ENCODE measurements around the gene JAKMIP1. TPM values are rescaled to one million over a fixed set of nuclear protein-coding genes. Genes with fewer than 3 reads are reported as not detected.

The JAKMIP1 gene
- total RNA-seq, 1 donor from 2014 or later = 5.5 TPM

- Histone ChIP-seq H3K36me3 (no peaks in the 10 kb centered on the region), H3K4me2 (no peak overlapping the region), H3K79me2 (ENCODE audit: low read depth) (no peaks in the 10 kb centered on the region), H3K4me1 (peaks cover 22% of the 10 kb centered on the region), H3K9ac (no peak overlapping the region), H3K27me3 (peaks cover 37% of the 10 kb centered on the region), H3K4me3 (no peak overlapping the region), H3K9me3 (ENCODE audit: low read depth) (no peaks in the 10 kb centered on the region), H3F3A (ENCODE audit: low read depth) (peaks cover 18% of the 10 kb centered on the region), H3K27ac (no peak overlapping the region), H2AFZ (replicated peaks) (no peak overlapping the region), H4K20me1 (ENCODE audit: low read depth) (peaks cover 22% of the 10 kb centered on the region)
- Mint-ChIP-seq H3K36me3 (no peaks in the 10 kb centered on the region), H3K27me3 (ENCODE audit: insufficient read depth, low read depth) (peaks cover 35% of the 10 kb centered on the region), H3K4me3 (no peak overlapping the region), H3K27ac (no peak overlapping the region), H3K4me1 (peaks cover 11% of the 10 kb centered on the region), H3K9me3 (peaks cover 7% of the 10 kb centered on the region)
- TF ChIP-seq EZH2 (IDR thresholded peaks at IDR 0.05) (no peak), EZH2phosphoT487 (IDR thresholded peaks at IDR 0.05) (no peak)
- TF ChIP-seq, protein P1, sequence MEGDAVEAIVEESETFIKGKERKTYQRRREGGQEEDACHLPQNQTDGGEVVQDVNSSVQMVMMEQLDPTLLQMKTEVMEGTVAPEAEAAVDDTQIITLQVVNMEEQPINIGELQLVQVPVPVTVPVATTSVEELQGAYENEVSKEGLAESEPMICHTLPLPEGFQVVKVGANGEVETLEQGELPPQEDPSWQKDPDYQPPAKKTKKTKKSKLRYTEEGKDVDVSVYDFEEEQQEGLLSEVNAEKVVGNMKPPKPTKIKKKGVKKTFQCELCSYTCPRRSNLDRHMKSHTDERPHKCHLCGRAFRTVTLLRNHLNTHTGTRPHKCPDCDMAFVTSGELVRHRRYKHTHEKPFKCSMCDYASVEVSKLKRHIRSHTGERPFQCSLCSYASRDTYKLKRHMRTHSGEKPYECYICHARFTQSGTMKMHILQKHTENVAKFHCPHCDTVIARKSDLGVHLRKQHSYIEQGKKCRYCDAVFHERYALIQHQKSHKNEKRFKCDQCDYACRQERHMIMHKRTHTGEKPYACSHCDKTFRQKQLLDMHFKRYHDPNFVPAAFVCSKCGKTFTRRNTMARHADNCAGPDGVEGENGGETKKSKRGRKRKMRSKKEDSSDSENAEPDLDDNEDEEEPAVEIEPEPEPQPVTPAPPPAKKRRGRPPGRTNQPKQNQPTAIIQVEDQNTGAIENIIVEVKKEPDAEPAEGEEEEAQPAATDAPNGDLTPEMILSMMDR (IDR thresholded peaks at IDR 0.05) = no peak
- no peak for DNase-seq (ENCODE audit: low spot score)
These were observed 3.5 kb downstream of the JAKMIP1 start for GRCh38 chr4:6196871-6197270.

DNA sequence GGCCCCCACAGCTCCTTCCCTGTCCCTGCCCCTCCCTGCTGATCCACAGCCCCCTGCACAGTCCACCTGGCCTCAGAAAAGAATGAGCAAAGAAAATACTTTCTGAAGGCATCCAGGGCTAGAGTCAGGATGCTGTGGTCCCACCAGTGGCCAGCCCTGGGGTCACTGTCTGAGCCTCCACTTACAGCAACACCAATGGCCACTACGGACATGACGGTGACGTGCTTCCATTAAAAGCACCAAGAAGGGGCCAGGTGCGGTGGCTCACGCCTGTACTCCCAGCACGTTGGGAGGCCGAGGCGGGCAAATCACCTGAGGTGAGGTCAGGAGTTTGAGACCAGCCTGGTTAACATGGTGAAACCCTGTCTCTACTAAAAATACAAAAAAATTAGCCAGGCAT is 4.0 kb downstream of the JAKMIP1 start:
- Mint-ChIP-seq H3K27me3 (ENCODE audit: insufficient read depth, low read depth) (peaks cover 31% of the 10 kb centered on the region), H3K4me3 (no peak overlapping the region), H3K4me1 (peaks cover 7% of the 10 kb centered on the region), H3K27ac (no peak overlapping the region), H3K36me3 (no peaks in the 10 kb centered on the region), H3K9me3 (peaks cover 4% of the 10 kb centered on the region)
- peaks cover 22% of the 10 kb centered on the region for H3K4me1 ChIP-seq
- peaks cover 32% of the 10 kb centered on the region for H3K27me3 ChIP-seq
- peaks cover 16% of the 10 kb centered on the region for H3F3A ChIP-seq (ENCODE audit: low read depth)
- peaks cover 22% of the 10 kb centered on the region for H4K20me1 ChIP-seq (ENCODE audit: low read depth)
- no peaks in the 10 kb centered on the region for H3K79me2 ChIP-seq (ENCODE audit: low read depth)
- H3K4me3 ChIP-seq = no peak overlapping the region
- no peak overlapping the region for H3K4me2 ChIP-seq
- no peaks in the 10 kb centered on the region for H3K36me3 ChIP-seq
- TF ChIP-seq EZH2 (IDR thresholded peaks at IDR 0.05) = no peak
- TF ChIP-seq, protein P1 (IDR thresholded peaks at IDR 0.05) = no peak
- TF ChIP-seq EZH2phosphoT487 (IDR thresholded peaks at IDR 0.05) = no peak
- H3K9me3 ChIP-seq (ENCODE audit: low read depth) = no peaks in the 10 kb centered on the region
- H3K27ac ChIP-seq = no peak overlapping the region
- DNase-seq (ENCODE audit: low spot score) = no peak
- no peak overlapping the region for H2AFZ ChIP-seq (replicated peaks)
- H3K9ac ChIP-seq = no peak overlapping the region

DNA sequence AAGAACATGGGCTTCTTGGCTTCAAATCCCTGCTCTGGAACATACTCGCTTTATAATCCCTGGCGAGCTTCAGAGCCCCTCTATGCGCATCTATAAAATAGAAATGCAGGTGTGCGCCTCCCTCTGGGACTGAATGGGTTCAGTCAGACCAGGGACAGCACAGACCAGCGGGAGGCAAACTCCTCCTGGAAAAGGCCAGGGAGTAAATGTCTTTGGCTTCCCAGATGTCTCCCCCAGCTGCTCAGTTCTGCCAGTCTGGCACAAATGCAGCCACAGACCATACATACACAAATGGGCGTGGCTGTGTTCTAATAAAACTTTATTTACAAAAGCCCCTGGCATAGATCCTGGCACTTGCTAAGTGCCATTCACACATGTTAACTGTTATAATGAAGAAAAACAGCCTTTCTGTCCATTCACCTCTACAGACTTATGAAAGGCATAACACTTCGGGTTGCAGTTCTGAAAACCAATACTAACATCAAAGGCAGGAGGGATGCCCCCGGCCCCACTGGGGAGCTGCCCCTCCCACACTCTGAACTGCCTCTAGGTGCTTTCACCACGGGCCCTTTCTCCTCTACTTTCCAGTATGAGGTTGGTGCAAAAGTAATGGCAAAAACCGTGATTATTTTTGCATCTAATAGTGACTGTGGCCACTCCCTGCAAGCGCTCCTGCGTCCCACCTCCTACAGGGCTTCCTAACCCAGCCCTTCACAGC is 4.6 kb downstream of the JAKMIP1 start:
- no peak overlapping the region for H3K4me3 Mint-ChIP-seq
- H3K4me2 ChIP-seq = no peak overlapping the region

More for the DNA sequence above, 4.6 kb downstream of the JAKMIP1 start:
- Histone ChIP-seq H3K4me1 (peaks cover 22% of the 10 kb centered on the region), H3K4me3 (no peak overlapping the region), H3K27ac (no peak overlapping the region), H3K79me2 (ENCODE audit: low read depth) (no peaks in the 10 kb centered on the region), H3K27me3 (peaks cover 26% of the 10 kb centered on the region), H4K20me1 (ENCODE audit: low read depth) (peaks cover 22% of the 10 kb centered on the region), H3K9ac (no peak overlapping the region), H2AFZ (replicated peaks) (no peak overlapping the region), H3F3A (ENCODE audit: low read depth) (peaks cover 16% of the 10 kb centered on the region), H3K9me3 (ENCODE audit: low read depth) (no peaks in the 10 kb centered on the region), H3K36me3 (no peaks in the 10 kb centered on the region)
- Mint-ChIP-seq H3K4me1 (peaks cover 4% of the 10 kb centered on the region), H3K27ac (no peak overlapping the region), H3K27me3 (ENCODE audit: insufficient read depth, low read depth) (peaks cover 26% of the 10 kb centered on the region), H3K9me3 (no peaks in the 10 kb centered on the region), H3K36me3 (no peaks in the 10 kb centered on the region)
- no peak for DNase-seq (ENCODE audit: low spot score)
- no peak for TF ChIP-seq EZH2phosphoT487 (IDR thresholded peaks at IDR 0.05)
- TF ChIP-seq, protein P1 (IDR thresholded peaks at IDR 0.05) = no peak
- TF ChIP-seq EZH2 (IDR thresholded peaks at IDR 0.05) = no peak

Measured in neural progenitor cell (in vitro differentiated cells).